Stimulated activated effector memory CD8-positive, alpha-beta T cell treated with anti-CD3 and anti-CD28 coated beads, Interleukin-12 subunit alpha, Interleukin-12 subunit beta, amount 100 ng/mL, for 72 hours (primary cell): ENCODE data around the gene RNF38.
"Not testable (repeated sequence)": the region's sequence is repeated elsewhere in the genome, so short reads cannot be mapped to it uniquely, and the experiment has no call there.

Experiments
- ATAC-seq: fragments of 150-1000 bp; cut with Tn5 transposase; 2 replicates; pipeline ENCODE4 v1.10.0; 2021
- DNase-seq, 2 donors: peaks; one replicate each; pipeline ENCODE4 v3.0.0; 2021 to 2022; ENCODE audit warnings: low spot score in 2 of 2
- H3K27ac Mint-ChIP-seq: one replicate; pipeline ENCODE4 v1.8.0; 2022; ENCODE audit warnings: mild to moderate bottlenecking, mixed read lengths
- H3K36me3 Mint-ChIP-seq: one replicate; pipeline ENCODE4 v1.8.0; 2022; ENCODE audit warnings: mild to moderate bottlenecking, mixed read lengths
- H3K4me1 Mint-ChIP-seq: one replicate; pipeline ENCODE4 v1.8.0; 2022; ENCODE audit warnings: mixed read lengths
- H3K4me3 Mint-ChIP-seq: one replicate; pipeline ENCODE4 v1.8.0; 2022; ENCODE audit warnings: mild to moderate bottlenecking, mixed read lengths
- H3K9me3 Mint-ChIP-seq: one replicate; pipeline ENCODE4 v1.8.0; 2022; ENCODE audit warnings: mixed read lengths

RNF38 gene

DNA sequence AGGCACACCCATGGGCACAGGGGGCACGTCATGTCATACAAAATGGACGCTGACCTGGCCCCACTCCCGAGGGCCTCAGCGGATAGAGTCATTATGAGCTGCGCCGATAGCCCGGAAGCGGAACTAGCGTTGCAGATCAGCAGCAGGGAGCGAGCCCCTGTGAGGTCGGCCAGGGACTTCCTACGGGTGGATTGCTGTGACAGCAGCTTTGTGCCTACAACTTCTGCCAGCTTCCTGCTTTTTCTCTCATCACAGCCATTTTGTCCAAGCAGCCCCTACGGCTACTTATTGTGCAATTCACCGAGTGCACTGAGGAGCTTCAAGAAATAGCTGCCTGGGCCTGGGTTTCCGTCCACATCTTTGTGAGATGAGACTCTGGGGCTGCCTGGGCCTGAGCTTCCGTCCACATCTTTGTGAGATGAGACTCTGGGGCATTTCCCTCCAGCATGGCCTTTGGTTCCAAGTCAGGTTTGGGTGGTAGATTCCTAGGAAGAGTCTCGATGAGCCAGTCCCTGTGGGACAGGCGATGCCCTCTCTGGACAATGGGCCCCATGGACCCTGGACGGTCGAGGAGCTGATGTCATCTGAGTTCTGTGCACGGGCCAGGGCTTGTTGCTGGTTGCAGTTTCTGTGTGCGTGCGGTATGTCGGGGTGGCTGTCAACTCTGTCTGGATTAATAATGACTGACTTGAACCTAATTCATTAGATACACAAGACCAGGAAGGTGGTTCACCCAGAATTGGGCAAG lies 74.8 kb downstream of the RNF38 start:
- peaks cover 6% of the 10 kb centered on the region for H3K36me3 Mint-ChIP-seq
- no peak for ATAC-seq
- H3K4me3 Mint-ChIP-seq, result no peak overlapping the region
- no peak for DNase-seq
- no peaks in the 10 kb centered on the region for H3K9me3 Mint-ChIP-seq
- no peaks in the 10 kb centered on the region for H3K4me1 Mint-ChIP-seq
- no peak overlapping the region for H3K27ac Mint-ChIP-seq

DNA sequence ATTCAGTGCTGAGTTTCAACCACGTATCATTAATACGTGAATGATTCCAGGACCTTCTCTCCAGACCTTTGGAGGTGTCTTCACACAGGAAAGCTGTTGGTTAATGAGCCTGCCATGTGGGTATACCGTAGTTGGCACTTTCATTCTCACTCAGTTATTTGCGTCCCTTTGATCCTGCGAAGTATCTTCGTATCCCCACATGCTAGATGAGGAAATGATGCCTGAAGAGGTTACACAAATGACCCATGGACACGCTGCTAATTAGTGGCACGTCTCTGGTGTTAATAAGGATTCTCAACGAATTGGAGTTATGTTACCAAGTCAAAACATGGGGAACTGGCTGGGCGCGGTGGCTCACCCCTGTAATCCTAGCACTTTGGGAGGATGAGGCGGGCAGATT lies 76.1 kb downstream of the RNF38 start:
- Mint-ChIP-seq H3K27ac (no peak overlapping the region), H3K4me1 (no peaks in the 10 kb centered on the region), H3K4me3 (no peak overlapping the region), H3K9me3 (no peaks in the 10 kb centered on the region), H3K36me3 (peaks cover 6% of the 10 kb centered on the region)
- no peak for ATAC-seq
- DNase-seq, result no peak

DNA sequence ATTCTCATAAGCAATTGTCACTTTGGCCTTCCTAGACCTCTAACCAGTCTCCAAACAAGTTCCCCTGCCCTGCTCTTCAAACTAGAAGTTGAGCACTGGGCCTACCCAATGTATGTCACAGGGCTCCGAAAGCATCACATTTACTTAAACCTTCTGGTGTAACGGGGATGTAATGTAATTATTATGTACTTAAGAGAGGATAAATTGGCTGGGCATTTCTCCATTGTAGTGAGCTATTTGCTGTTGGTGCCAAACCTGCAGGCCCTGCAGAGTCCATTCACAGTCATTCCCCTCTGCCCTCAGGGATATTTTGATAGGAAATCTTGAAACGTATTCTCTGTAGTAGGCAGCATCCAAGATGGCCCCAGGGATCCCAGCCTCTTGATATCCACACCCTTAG lies 77.6 kb downstream of the RNF38 start:
- H3K36me3 Mint-ChIP-seq, result peaks cover 6% of the 10 kb centered on the region
- H3K9me3 Mint-ChIP-seq, result no peaks in the 10 kb centered on the region
- H3K4me3 Mint-ChIP-seq, result no peak overlapping the region
- DNase-seq, result no peak
- no peak overlapping the region for H3K27ac Mint-ChIP-seq
- no peak for ATAC-seq
- H3K4me1 Mint-ChIP-seq, result no peaks in the 10 kb centered on the region

DNA sequence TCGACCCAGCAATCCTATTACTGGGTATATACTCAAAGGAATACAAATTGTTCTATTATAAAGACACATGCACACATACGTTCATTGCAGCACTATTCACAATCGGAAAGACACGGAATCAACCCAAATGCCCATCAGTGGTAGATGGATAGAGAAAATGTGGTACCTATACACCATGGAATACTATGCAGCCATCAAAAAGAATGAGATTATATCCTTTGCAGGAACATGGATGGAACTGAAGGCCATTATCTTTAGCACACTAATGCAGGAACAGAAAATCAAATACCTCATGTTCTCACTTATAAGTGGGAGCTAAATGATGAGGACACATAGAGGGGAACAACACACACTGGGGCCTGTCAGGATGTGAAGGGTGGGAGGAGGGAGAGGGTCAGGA lies 78.2 kb downstream of the RNF38 start:
- H3K36me3 Mint-ChIP-seq, H3K9me3 Mint-ChIP-seq, H3K27ac Mint-ChIP-seq, DNase-seq, H3K4me3 Mint-ChIP-seq, H3K4me1 Mint-ChIP-seq, ATAC-seq: not testable (repeated sequence)

DNA sequence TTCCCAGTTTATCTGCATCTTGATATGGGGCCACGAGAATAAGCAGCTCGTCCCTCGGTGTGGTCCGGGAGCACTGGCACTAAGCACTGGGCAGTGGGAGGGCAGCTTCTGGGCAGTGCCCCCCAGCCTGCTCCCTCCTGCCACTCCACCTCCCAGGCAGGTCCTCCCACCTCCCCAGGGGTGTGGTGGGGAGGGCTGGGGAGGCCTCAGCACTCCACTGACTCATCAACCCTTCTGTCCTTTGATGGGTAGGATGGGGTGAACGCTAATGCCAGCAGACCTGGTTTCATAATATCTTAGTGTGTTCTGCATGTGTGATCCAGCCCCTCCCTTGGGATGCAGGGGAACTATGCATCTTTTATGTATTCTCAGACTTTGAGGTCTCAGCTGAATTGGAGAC lies 79.6 kb downstream of the RNF38 start:
- no peak overlapping the region for H3K27ac Mint-ChIP-seq
- no peak for ATAC-seq
- DNase-seq, result no peak

DNA sequence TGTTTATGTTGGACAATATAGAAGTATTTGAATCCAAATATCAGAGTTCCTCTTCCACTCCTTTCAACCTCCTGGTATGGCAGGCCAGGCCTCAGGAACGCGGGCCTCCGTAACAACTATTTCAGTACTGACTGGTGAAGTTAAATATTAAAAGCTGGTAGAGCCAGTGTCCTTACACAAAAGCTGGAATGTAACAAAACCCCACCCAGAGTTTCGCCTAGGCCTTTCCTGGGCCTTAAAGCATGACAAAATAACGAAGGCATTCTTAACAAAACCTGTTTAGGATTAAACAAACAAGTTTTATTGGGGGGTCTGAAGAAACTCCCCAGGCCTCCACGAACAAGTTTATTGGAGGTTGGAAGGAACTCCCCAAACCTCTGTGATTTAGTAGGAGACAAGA lies 80.3 kb downstream of the RNF38 start:
- DNase-seq (no peak), ATAC-seq (no peak)
- Mint-ChIP-seq H3K27ac (no peak overlapping the region), H3K9me3 (no peaks in the 10 kb centered on the region), H3K4me1 (no peaks in the 10 kb centered on the region), H3K4me3 (no peak overlapping the region), H3K36me3 (no peaks in the 10 kb centered on the region)

More for the DNA sequence above, 79.6 kb downstream of the RNF38 start:
- H3K36me3 Mint-ChIP-seq, result peaks cover 6% of the 10 kb centered on the region
- H3K4me1 Mint-ChIP-seq, result no peaks in the 10 kb centered on the region
- H3K4me3 Mint-ChIP-seq, result no peak overlapping the region
- H3K9me3 Mint-ChIP-seq, result no peaks in the 10 kb centered on the region

DNA sequence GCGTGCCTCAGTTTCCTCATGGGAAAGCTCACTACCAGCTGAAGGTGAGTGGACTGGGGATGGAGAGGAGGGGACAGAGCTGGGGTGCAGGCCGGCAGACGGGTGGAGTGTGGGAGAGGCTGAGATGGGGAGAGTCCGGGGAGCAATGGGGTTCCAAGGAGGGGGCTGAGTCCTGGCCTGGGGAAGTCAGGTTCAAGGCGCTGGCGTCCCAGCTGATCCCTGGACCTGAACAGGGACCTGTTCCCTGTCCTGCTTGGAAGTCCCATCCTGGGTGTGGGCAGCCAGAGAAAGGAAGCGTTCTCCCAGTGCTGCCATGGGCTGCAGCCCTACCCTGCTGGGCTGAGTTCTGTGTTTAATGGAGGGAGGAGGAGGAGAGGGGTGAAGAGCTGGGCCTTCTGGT lies 80.9 kb downstream of the RNF38 start:
- no peaks in the 10 kb centered on the region for H3K4me1 Mint-ChIP-seq
- no peak for ATAC-seq
- H3K27ac Mint-ChIP-seq, result no peak overlapping the region
- no peaks in the 10 kb centered on the region for H3K9me3 Mint-ChIP-seq
- no peak overlapping the region for H3K4me3 Mint-ChIP-seq
- no peaks in the 10 kb centered on the region for H3K36me3 Mint-ChIP-seq
- no peak for DNase-seq

DNA sequence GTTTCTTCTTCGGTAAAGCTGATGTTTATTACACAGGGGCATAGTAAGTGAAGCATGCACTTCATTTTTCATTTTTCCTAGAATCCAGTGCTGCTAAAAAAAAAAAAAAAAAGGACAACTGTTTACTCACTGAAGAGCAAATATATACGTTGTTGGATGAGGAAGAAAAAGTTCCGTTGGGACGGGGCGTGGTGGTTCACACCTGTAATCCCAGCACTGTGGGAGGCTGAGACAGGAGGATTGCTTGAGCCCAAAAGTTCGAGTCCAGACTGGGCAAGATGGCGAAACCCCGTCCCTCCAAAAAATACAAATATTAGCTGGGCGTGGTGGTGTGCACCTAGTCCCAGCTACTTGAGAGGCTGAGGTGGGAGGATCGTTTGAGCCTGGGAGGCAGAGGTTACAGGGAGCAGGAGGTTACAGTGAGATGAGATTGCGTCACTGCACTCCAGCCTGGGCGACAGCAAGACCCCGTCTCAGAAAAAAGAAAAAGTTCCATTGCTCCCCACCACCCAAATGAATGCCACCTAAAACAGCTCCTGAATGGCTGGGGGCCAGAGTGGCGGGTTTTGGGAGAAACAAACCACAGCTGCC lies 81.8 kb downstream of the RNF38 start:
- Mint-ChIP-seq H3K27ac (no peak overlapping the region), H3K4me1 (no peaks in the 10 kb centered on the region), H3K9me3 (no peaks in the 10 kb centered on the region), H3K4me3 (no peak overlapping the region), H3K36me3 (no peaks in the 10 kb centered on the region)
- no peak for ATAC-seq
- DNase-seq, result no peak

DNA sequence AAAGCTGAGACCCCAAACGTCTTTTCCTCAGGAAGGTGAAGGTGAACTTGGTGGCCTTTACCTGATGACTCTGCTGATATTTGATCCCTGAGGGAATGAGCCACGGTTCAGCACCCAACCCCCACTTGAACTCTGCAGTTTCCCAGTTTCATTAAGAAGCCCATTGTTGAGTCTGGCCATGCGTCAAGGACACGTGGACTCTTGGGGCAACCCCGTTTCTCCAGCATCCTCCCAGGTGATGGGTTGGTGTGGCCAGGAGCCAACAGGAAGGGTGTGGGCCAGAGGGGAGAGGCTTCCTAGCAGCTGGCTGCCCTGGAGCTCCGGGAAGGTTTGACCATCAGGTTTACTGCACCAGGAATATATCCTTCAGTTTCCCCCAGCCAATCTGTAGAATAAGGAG lies 82.3 kb downstream of the RNF38 start:
- Mint-ChIP-seq H3K4me3 (no peak overlapping the region), H3K36me3 (no peaks in the 10 kb centered on the region), H3K4me1 (no peaks in the 10 kb centered on the region), H3K9me3 (no peaks in the 10 kb centered on the region), H3K27ac (no peak overlapping the region)
- DNase-seq (no peak), ATAC-seq (no peak)

DNA sequence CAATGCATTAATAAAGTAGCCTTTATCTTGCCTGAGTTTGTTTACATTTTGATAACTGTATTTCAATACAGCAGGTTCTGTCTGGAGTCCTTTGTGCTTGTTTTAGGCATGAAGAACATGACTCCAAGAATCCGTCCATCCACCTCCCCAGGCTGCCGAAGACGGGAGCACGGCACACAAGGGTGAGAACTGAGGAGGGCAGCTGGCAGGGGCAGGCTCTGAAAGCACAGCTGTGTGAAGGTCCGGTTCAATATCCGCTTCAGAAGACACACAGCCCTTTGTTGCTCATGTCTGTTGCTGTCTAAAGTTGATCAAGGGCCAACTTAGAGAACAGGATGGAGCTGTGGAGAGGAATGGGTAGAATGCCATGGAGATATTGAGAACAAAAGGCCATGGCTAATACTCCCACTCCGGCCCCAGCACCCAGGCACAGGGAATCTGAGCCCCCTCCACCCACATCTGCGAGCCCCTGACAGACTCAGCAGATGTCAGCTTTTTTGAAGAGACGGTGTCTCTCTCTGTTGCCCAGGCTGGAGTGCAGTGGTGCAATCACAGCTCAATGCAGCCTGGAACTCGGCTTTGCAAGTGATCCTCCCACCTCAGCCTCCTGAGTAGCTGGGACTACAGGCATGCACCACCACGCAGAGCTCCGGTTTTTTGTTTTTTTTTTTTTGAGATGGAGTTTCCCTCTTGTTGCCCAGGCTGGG lies 83.3 kb downstream of the RNF38 start:
- DNase-seq (no peak), ATAC-seq (no peak)
- Mint-ChIP-seq H3K9me3 (no peaks in the 10 kb centered on the region), H3K4me1 (no peaks in the 10 kb centered on the region), H3K36me3 (no peaks in the 10 kb centered on the region), H3K4me3 (no peak overlapping the region), H3K27ac (no peak overlapping the region)

DNA sequence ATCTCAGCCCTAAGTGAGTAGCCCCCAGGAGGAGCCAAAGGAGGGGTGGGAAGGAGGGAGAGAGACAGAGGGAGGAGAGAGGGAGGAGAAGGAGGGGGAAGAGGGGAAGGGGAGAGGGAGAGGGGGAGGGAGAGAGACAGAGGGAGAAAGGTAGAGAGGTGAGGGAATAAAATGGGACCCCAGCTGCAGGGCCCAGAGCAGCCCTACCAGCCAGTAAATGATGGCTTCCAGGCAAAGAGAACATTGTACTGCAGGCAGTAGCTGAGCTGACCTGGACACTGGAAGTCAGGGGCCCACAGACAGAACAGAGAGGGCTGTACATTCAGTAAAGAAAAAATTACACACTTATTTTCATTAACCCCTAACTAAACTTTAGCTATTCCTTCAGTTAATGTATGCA lies 84.0 kb downstream of the RNF38 start:
- no peak overlapping the region for H3K4me3 Mint-ChIP-seq
- no peak overlapping the region for H3K27ac Mint-ChIP-seq
- no peaks in the 10 kb centered on the region for H3K36me3 Mint-ChIP-seq
- ATAC-seq (no peak), DNase-seq (no peak)
- no peaks in the 10 kb centered on the region for H3K9me3 Mint-ChIP-seq
- no peaks in the 10 kb centered on the region for H3K4me1 Mint-ChIP-seq

DNA sequence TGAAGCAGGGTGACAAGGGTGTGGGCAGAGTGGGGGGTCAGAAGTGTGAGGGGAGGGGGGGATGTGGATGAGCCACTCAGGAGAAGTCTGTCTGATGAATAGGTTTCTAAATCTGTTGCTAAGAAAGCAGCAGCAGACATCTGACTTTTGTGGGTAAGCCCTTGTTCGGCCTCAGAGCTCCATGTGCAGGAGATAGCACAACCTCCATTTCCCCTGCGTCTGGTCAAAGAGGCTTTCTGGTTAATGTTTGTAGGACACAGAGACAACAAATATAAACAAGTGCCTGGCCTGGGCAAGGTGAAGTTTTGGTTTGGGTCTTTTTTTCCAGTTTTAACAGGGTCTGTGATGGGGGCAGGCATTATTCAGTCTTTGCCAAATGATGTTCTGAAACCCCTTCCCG lies 84.8 kb downstream of the RNF38 start:
- no peak for DNase-seq
- Mint-ChIP-seq H3K36me3 (no peaks in the 10 kb centered on the region), H3K9me3 (no peaks in the 10 kb centered on the region), H3K4me3 (no peak overlapping the region), H3K4me1 (no peaks in the 10 kb centered on the region), H3K27ac (no peak overlapping the region)
- no peak for ATAC-seq

DNA sequence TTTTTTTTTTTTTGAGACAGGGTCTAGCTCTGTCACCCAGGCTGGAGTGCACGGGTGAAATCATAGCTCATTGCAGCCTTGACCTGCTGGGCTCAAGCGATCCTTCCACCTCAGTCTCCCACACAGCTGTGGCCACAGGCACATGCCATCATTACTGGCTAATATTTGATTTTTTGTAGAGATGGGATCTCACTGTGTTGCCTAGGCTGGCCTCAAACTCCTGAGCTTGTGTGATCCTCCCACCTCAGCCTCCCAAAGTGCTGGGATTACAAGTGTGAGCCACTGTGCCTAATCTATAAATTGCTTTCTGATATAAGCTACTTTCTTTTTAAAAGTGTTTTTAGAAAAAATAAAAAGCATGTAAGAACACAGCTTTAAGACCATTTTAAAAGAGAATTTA lies 85.3 kb downstream of the RNF38 start:
- no peaks in the 10 kb centered on the region for H3K9me3 Mint-ChIP-seq
- no peaks in the 10 kb centered on the region for H3K4me1 Mint-ChIP-seq
- no peaks in the 10 kb centered on the region for H3K36me3 Mint-ChIP-seq
- ATAC-seq (no peak), DNase-seq (no peak)
- no peak overlapping the region for H3K4me3 Mint-ChIP-seq
- no peak overlapping the region for H3K27ac Mint-ChIP-seq

DNA sequence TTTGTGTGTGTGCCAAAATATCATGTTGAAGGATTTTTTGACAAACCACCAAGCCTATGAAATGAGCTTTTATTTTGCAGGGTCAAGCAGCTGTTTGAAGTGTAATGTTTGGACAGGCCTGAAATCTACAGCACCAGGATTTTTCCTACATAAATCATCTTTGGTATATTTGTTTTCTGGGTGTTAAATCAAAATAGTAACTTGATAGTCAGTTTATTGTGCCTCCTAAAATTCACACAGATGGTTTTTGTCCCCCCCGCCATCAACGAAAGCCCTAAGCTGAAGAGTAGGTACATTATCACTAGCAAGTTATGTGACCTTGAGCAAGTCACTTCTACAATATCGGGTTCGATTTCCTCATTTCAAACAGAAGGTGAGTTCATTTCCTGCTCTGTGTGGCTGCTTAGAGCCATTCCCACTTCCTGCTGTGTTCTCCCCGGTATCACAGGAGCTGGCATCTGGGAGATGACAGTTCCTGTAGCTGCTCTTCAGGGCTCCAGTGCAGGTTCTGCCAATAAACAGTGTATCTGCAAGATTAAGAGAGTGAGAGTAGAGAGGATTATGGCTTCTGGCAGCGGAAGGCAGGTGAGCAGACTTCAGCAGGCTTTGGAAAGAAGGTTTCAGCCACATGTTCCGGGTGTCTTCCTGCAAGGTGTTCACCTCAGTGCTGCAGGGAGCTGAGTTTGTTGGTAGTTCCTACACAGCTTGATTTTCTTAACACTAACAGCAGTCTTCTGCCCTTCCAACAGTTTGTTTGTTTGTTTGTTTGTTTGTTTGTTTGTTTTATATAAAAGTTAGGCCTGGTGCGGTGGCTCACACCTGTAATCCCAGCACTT lies 93.4 kb downstream of the RNF38 start:
- Mint-ChIP-seq H3K9me3 (no peaks in the 10 kb centered on the region), H3K4me3 (no peak overlapping the region), H3K4me1 (peaks cover 6% of the 10 kb centered on the region), H3K36me3 (no peaks in the 10 kb centered on the region), H3K27ac (no peak overlapping the region)
- ATAC-seq (no peak), DNase-seq (no peak)

DNA sequence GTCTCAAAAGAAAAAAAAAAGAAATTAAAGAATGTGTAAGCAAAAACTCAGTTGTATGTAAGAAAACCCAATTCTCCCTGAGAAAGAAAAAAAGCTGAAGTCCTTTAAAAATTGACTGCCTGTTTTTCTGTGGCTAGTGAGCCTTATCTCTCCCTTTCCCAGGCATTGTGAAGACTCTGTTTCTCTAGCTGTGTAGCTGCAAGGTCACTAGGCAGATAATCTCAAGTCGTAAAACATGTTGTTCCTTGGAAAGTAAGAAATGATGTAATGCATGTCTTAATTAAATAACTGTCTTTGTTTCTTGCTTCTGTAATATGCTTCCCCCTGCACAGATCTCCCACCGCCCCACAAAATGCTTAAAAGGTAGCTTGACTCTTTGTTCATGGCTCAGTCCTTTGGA lies 95.7 kb downstream of the RNF38 start:
- not testable (repeated sequence) for DNase-seq, H3K4me3 Mint-ChIP-seq, ATAC-seq, H3K9me3 Mint-ChIP-seq, H3K4me1 Mint-ChIP-seq, H3K36me3 Mint-ChIP-seq, H3K27ac Mint-ChIP-seq
